G401.6 (cell line): ENCODE data around the gene TCERG1L.
"Not testable (repeated sequence)": the region's sequence is repeated elsewhere in the genome, so short reads cannot be mapped to it uniquely, and the experiment has no call there.

ENCODE experiments used
- FAIRE-seq: peaks from 2 replicates; lab custom pipeline; 2012; peaks lifted over from hg19 to GRCh38; lab: Jason Lieb, UNC

TCERG1L gene

GRCh38 chr10:131311661-131312477, at the start of gene TCERG1L:
Gene TCERG1L, minus strand, starts transcription at chr10:131311721. Its CDS starts 86 bp downstream, at chr10:131311635.
- no peak for FAIRE-seq

GRCh38 chr10:131358741-131359442, 47.4 kb upstream of the TCERG1L start:
- FAIRE-seq = no peak

- FAIRE-seq = no peak
These were observed 44.9 kb upstream of the TCERG1L start for GRCh38 chr10:131356442-131356841.

- FAIRE-seq = no peak
These were observed 44.4 kb upstream of the TCERG1L start for GRCh38 chr10:131355881-131356280.

- no peak for FAIRE-seq
These were observed 43.5 kb upstream of the TCERG1L start for GRCh38 chr10:131355056-131355455.

- FAIRE-seq = no peak
These were observed 42.9 kb upstream of the TCERG1L start for GRCh38 chr10:131354380-131354779.

- FAIRE-seq = no peak
These were observed 41.3 kb upstream of the TCERG1L start for GRCh38 chr10:131352765-131353290.

GRCh38 chr10:131350660-131351059, 39.1 kb upstream of the TCERG1L start:
- no peak for FAIRE-seq

GRCh38 chr10:131350245-131350644, 38.7 kb upstream of the TCERG1L start:
- no peak for FAIRE-seq

GRCh38 chr10:131346456-131346855, 34.9 kb upstream of the TCERG1L start:
- no peak for FAIRE-seq

- FAIRE-seq = no peak
These were observed 34.2 kb upstream of the TCERG1L start for GRCh38 chr10:131345691-131346090.

- no peak for FAIRE-seq
These were observed 33.2 kb upstream of the TCERG1L start for GRCh38 chr10:131344747-131345146.

- no peak for FAIRE-seq
These were observed 26.2 kb upstream of the TCERG1L start for GRCh38 chr10:131337741-131338140.

GRCh38 chr10:131332821-131333220, 21.3 kb upstream of the TCERG1L start:
- FAIRE-seq = no peak

- FAIRE-seq = no peak
These were observed 12.4 kb upstream of the TCERG1L start for GRCh38 chr10:131323880-131324279.

GRCh38 chr10:131323025-131323424, 11.5 kb upstream of the TCERG1L start:
- no peak for FAIRE-seq

GRCh38 chr10:131322575-131322974, 11.1 kb upstream of the TCERG1L start:
- not testable (repeated sequence) for FAIRE-seq

GRCh38 chr10:131320860-131321604, 9.5 kb upstream of the TCERG1L start:
- no peak for FAIRE-seq

GRCh38 chr10:131318814-131319213, 7.3 kb upstream of the TCERG1L start:
- FAIRE-seq = no peak

- no peak for FAIRE-seq
These were observed 6.8 kb upstream of the TCERG1L start for GRCh38 chr10:131318291-131318690.

- FAIRE-seq = no peak
These were observed 5.0 kb upstream of the TCERG1L start for GRCh38 chr10:131316321-131317075.

GRCh38 chr10:131315344-131315743, 3.8 kb upstream of the TCERG1L start:
- FAIRE-seq = no peak
